Nucleus accumbens (tissue), 56 donors: ENCODE measurements around the gene GUK1.

Experiments used
- DNase-seq, 56 donors: peaks; one replicate each; lab custom pipeline; 2025; lab: John Stamatoyannopoulos, UW

GUK1 gene

DNA sequence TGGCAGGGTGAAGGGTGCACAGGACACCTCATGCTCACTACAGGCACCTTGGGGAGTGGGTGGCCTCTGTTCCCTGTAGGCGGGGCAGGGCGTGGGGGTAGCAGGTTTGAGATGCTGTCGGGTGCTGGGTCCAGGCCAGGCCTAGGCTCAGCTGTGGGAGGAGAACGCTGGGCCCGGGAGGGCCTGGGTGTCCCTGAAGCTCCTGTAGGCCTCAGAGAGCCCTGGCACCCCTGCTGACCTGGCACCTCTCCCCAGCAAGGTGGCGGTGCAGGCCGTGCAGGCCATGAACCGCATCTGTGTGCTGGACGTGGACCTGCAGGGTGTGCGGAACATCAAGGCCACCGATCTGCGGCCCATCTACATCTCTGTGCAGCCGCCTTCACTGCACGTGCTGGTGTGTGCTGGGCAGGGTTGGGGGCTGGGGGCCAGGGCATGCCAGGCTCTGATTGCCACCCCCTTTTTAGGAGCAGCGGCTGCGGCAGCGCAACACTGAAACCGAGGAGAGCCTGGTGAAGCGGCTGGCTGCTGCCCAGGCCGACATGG, 7.1 kb downstream of the GUK1 start:
- no peak for DNase-seq

DNA sequence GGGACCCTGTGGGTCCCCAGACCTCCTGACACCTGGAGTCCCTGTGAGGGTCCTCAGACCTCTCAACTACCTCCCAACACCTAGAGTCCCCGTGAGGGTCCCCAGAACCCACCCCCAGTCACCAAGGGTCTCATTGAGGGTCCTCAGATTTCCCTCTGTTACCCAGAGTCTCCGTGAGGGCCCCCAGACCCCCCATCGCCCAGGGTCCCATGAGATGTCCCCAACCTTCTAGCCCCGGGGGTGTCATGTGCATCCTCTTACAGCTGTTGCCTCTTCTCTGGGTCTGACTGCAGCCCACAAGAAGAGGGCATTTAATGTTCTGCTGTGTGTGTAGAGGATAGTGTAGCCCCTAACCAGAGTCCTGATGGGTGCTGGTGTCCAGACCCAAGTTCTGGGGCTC, 7.7 kb downstream of the GUK1 start:
- no peak for DNase-seq

DNA sequence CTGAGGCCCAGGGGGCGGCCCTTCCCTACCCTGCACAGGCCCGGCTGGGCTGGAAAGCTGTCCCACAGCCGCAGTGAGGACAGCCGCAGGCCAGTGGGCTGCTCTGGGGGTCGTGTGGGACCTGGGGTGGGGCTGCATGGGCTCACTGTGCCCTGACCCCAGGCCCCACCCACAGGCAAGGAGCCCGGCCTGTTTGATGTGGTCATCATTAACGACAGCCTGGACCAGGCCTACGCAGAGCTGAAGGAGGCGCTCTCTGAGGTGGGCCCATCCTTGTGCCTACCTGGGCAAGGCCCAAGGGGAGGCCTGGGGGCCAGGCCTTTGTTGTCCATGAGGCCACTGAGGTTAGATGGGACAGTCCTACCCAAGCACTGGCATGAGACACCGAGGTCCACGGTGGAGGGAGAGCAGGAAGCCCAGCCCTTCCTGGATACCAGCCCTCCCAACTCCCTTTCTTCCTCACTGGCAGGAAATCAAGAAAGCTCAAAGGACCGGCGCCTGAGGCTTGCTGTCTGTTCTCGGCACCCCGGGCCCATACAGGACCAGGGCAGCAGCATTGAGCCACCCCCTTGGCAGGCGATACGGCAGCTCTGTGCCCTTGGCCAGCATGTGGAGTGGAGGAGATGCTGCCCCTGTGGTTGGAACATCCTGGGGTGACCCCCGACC, 8.2 kb downstream of the GUK1 start:
- DNase-seq: peak in 1 of 56 donors; percentile 13

DNA sequence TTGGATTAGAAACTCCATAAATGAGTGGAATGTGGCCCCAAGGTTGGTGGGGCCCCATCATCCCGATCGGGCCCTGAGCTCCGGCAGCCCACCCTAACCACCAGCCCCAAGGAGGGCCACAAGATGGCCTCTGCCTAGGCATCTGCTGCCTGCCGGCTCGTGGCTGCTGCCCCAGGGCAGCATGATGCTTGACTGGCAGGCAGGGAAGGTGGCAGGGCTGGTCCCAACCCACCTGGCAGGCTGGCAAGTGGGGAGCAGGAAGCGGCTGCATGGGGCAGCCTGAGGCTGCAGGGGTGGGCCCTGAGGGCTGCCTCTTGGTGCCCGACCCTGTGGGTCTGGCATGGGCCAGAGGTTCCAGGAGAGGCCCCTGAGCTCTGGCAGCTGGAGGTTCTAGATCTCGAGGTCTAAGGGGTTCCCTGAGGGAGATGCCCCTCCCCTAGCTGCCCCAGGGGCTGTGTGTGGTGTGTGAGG, 8.9 kb downstream of the GUK1 start:
- no peak for DNase-seq

DNA sequence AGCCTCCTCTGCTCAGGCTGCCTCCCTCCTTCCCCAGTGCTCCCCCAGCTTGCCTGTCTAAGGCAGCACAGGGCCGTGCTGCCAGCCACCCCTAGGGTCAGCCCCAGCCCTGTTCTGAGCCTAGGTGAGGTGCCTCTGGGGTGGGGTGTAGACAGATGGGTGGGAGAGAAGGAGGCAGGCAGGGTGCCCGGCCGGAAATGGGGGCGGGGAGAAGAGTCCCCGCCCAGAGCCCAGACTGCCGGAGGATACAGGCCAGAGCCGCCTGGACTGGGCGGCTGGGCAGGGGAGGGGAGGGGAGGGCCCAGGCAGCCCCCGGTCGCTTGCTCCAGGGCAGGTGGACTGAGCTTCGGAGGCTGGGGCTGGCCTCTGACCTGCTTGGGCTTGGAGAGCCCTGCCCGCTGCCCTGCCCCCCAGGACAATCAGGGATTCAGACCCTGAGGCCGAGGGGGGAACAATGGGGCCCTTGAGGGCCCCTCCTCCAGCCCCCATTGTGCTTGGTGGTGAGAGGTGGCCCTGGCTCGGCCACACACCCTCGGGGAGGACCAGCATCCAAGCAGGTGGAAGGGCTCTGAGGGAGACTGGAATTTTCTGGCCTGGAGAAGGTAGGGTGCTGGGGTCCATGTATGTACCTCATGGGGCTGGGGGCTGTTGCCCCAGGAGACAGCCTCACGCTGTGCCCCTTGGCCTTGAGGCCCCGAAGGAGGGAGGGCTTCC, 9.5 kb downstream of the GUK1 start, which contains the start of gene GJC2:
Gene GJC2, plus strand, starts transcription at position 525 of the 714 bp plus-strand sequence. CDS start 7,829 bp downstream, outside the sequence.
- peak in 34 of 56 donors; percentile 20 to 86 (median 55) for DNase-seq

DNA sequence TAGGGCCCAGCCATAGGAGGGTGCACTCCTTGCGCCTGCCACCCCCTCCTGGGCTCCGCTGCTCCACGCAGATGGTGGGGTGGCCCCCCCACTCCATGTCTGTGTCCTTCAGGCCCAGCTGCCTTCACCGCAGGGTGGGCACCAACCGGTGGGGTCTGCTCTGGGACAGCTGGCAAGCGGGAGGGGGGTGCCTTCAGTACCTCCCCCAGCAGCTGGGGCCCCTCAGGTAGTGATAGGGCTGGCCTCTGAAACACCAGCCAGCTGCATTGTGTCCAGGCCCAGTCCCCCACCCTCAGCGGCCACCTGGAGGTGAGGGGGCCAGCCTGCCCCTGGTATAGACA, 10.0 kb downstream of the GUK1 start:
- DNase-seq: peak in 4 of 56 donors; percentile 31 to 58 (median 48)

DNA sequence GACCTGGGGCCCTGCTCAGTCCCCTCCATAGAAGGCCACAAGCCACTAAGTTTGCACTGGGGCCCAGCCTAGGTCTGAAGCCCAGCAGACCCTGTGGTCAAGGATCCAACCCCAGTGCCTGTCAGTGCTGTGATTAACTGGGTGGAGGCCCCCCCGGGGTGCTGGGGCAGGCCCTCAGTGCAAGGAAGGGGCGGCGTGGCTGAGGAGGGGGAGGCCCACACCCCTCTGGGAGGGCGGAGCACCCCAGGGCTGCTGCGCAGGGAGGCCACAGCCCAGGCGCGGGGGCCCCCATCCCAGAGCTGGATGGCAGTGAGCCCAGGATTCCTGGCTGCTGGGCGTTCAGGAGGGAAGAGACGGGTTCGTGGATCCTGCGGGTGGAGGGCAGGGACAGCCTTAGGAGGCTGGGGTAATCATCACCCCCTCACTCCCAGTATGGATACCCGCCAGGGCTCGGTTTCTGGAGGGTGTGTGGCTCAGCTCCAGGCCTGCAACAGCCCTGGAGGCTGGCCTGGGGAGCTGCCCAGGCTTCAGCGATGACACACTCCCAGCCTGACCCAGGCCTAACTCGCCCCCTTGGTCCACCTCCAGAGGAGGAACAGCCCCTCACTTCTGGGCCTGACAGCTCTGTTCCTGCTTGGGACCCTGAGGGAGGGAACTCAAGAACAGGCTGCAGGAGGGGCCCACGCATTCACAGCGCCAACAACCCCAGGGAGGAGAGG, 10.5 kb downstream of the GUK1 start:
- peak in 43 of 56 donors; percentile 10 to 82 (median 53) for DNase-seq

DNA sequence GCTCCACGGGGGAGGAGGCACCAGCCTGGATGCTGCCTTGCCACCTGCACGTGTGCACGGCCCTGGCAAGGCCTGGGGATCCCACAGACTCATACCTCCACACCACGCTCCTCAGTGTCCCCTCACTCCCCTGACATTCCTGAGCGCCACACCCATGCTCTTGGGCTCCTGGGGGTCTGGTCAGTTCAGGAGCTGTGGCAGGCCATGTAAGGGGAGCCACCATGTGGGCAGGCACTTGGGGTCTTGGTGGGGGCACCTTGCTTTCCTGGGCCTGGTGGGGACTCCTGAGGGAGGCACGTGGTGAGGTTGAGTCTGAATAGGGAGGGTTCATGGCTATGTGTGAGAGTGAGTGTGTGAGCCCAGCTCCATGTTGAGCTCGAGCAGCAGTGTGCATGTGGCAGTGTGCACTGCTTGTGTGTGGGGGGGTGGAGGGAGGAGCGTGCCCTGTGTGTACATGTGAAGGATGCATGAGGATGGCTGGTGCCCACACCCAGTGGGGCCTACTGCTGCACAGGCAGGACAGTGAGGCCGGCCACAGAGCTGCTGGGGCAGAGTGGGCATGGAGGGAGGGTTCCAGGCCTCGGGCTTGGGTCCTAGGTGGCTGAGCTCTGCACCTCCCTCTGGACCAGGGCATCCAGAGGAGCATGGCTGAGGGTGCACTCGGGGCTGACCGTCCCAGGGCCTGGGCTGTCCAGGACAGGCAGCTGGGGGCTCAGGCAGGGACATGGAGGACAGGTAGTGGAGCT, 11.3 kb downstream of the GUK1 start:
- peak in 1 of 56 donors; percentile 20 for DNase-seq

DNA sequence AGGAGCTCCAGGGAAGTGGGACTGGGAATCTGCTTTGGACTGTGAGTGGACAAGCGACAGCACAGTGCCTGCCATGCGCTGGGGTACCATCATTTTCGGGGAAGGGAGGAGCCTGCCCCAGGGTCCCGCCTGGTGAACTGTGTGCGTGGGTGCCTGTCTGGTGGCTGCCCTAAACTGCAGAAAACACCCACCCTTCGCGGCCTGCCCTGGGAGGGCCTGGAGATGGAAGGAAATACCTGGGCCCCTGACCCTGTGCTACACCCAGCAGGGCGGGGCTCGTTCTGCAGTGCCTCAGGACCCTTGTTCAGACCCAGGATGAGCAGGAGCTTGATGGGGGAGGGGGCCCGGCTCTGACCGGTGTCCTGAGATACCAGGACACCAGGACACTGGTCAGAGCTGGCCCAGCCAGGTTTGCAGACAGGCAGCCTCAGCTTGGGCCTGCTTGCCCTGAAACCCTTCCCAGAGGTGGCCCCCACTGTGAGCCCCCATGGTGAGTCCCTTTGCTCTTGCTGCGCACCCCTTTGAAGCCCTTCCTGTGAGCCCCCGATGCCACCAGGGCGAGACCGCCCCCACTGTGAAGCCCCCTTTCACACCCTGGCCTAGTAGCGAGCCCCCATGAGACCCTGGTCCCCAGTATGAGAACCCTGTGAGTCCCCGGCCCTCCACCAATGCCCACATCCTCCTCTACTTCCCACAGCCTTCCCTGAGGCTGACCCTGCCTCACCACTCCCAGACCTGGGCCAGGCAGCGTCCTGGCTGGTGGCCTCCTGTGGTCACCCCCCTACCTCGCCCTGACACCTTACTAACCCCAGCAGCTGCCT, 12.2 kb downstream of the GUK1 start:
- no peak for DNase-seq

DNA sequence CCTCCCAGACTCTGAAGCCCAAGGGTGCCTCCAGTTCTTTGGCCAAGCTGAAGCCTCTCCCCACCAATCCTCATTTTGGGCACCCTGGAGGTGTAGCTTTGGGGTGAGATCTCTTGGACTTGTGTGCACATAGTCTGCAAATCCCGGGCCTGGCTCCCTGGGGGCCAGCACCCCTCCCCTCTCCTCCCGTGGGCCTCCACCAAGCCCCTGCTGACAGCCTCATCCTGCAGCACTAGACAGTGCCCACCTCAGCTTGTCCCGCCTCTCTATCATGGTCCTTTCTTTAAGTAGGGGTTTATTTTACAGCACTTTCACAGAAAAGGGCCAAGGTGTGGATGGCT, 12.8 kb downstream of the GUK1 start:
- DNase-seq: no peak

DNA sequence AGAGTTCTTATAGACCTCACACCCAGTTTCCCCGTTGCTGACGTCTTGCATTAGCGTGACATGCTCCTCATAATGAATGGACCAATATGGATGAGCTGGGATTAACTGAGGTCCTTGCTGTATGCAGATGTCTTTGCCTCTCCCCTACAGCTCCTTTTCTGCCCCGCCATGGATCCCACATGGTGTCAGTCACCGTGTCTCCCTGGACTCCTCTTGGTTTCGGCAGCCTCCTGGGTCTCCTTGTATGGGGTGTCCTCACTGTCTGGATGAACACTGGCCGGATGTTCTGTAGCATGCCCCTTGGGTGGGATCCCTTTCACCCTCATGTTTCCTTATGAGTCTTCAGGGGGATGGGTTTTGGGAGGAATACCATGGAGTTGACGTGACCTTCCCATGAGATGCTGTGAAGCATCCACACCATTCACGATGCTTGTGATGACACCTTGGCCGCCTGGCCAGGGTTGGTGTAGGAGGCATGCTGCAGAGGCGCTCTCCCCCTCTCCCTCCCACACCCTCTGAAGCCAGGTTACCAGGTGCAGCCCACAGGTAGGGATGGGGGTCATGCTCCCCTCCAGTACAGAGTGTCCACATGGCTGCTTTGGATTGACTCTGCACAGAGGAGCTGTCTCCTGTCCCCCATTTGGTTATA, 14.1 kb downstream of the GUK1 start:
- no peak for DNase-seq

DNA sequence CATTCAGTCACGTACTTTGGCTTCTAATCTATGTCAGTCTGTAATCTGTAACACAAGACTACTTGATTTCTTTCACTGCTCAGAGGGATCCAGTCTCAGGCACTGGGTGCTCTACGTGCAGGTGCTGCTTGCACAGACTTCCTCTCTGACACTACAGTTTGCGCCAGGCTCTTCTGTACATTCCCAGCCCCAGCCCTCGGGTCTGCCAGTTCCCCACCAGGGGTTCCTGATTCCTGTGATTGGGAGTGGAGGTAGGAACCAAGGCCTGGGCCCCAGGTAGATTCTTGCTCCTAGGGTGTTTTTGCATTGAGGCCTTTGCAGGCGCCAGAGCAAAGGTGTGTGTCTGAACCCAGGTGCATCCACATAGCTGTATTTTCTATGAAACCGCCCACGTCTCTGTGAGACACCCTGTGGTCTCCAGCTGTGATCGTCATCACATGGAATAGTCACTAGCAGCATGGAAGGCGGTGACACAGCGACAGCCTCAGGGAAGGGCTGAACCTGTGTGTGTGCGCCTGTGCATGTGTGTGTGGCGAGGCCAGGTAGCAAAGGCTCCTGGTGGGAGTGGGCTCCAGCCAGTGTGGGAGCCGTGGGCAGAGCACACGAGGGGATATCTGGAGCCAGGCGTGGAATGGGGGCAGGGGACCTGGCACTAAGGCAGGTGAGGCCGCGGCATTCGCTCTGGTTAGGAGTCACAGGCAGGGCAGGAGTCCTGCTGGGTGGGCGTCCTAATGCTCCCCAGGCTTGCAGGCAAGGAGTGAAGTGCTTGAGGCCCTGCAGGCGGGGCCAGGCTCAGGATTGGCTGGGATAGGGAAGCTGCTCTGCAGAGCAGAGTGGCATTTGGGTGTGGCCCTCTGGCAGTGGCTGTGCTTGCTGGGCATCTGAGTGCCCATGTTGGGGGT, 14.8 kb downstream of the GUK1 start:
- DNase-seq: peak in 7 of 56 donors; percentile 11 to 57 (median 40)

DNA sequence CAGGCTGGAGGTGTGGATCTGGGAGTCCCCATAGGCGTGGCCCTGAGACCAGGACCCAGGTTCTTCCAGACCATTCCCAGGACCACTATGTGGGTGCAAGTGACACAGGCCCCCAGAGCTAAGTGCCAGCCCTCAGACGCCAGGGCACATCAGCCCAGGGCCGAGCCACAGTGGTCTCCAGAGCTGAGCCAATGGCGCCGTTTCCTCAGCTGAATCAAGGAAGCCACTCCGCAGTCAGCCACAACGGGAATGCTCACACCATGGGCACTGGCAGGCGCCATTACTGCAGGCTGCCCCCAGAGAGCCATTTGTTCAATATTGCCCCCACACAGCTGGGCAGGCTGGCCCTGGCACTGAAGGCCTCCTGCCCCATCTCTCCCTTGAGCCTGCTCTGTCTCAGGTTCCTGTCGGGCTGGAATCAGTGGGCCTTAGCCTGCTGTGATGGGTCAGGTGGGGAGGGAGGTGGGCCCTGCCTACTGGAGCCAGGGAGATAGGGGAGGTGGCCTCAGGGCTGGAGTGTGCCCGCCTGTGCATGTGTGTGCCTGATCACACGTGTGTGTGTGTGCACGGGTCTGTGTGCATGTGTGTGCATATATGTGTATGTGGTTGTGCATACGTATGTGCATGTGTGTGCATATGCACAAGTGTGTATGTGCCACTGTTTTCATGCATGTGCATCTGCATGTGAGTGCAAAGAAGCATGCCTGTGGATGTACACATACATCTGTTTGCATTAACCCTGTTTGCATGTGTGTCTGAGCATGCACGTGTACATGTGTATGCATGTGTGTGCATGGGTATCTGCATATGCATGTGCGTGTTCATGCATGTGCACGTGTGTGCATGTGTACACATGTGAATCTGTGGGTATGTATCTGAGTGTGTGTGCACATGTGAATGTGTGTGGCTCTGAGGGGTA, 15.8 kb downstream of the GUK1 start:
- no peak for DNase-seq

DNA sequence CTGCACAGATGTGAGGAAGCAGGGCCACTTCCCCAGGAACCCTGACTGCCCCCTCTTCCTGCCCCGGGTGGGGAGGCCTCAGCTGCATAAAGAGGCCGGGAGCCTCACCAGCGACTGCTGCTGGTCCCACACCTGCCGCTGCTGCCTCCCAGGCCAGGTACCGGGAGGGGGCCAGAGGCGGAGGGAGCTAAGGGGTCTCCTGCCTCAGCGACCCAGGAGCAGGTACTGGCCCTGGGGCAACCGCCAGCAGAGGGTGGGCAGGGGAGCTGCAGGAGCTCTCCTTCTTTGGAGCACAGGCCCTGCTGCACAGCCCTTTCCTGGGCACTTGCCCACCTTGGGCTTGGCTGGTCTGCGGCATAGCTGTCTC, 16.4 kb downstream of the GUK1 start:
- DNase-seq: no peak

DNA sequence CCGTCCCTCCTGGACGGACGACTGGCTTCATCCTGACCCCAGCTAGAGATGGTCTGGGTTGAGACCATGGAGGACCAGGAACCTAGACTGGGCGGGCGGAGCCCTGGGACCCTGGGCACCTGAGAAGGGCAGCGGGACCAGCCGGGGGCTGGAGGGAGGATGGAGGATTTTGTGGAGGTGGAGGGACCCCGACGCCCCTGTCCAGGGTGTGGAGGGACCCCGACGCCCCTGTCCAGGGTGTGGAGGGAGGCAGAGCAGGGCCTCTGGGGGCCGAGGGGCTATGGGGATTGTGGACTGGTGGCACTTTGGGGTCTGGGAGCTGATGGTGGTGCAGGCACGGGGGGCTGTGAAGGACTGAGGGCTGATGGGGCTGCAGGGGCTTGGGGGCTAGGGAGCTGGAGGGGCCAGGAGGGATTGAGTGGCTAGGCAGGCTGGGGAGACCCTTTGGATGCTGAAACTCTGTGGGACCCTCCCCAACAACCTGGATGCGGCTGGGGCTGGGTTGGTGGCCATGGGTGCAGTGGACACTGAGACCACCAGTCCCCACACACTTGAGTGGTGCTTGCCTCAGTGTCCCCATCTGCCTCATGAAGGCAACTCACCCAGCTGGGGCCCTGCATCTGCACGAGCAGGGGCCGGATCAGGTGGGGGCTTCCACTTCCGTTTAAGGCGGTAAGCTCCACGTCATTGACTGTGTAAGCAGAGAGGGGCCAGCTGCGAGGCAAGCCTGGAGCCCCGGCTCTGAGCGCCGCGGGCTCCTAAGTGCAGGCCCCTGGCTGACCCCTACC, 17.1 kb downstream of the GUK1 start:
- DNase-seq: no peak

DNA sequence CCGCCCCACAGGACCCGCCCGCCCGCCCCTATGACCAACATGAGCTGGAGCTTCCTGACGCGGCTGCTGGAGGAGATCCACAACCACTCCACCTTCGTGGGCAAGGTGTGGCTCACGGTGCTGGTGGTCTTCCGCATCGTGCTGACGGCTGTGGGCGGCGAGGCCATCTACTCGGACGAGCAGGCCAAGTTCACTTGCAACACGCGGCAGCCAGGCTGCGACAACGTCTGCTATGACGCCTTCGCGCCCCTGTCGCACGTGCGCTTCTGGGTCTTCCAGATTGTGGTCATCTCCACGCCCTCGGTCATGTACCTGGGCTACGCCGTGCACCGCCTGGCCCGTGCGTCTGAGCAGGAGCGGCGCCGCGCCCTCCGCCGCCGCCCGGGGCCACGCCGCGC, 17.6 kb downstream of the GUK1 start:
- no peak for DNase-seq
